ENCODE data around the gene SUV39H1. TPM values are rescaled to one million over a fixed set of nuclear protein-coding genes. Genes with fewer than 3 reads are reported as not detected.
A peak's percentile ranks its signal among the peaks of the same experiment; 100 is the strongest.
"Not testable (repeated sequence)": the region's sequence is repeated elsewhere in the genome, so short reads cannot be mapped to it uniquely, and the experiment has no call there.

Gene SUV39H1
- total RNA-seq, 2 experiments from 2014 or later, result 26.8 to 28.4 TPM

- H3K27ac Mint-ChIP-seq, result peak overlapping the region; percentile 92
- H3K4me3 Mint-ChIP-seq, result peak overlapping the region; percentile 88
- ATAC-seq, result peak; percentile 96
- ChIA-PET CTCF (no interaction called here), POLR2A (interaction anchor here (0.6 to 0.8 kb wide), 2 partner anchors 9 to 21 kb away, joined by 3 read pairs; partner anchors contain the start of gene SUV39H1)
- TF ChIP-seq, protein P1, sequence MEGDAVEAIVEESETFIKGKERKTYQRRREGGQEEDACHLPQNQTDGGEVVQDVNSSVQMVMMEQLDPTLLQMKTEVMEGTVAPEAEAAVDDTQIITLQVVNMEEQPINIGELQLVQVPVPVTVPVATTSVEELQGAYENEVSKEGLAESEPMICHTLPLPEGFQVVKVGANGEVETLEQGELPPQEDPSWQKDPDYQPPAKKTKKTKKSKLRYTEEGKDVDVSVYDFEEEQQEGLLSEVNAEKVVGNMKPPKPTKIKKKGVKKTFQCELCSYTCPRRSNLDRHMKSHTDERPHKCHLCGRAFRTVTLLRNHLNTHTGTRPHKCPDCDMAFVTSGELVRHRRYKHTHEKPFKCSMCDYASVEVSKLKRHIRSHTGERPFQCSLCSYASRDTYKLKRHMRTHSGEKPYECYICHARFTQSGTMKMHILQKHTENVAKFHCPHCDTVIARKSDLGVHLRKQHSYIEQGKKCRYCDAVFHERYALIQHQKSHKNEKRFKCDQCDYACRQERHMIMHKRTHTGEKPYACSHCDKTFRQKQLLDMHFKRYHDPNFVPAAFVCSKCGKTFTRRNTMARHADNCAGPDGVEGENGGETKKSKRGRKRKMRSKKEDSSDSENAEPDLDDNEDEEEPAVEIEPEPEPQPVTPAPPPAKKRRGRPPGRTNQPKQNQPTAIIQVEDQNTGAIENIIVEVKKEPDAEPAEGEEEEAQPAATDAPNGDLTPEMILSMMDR (IDR thresholded peaks at IDR 0.05), result no peak
- H3K27me3 Mint-ChIP-seq, result no peaks in the 10 kb centered on the region
- intact Hi-C loops (cut with micrococcal nuclease), result no loop called here
- H3K9me3 Mint-ChIP-seq, result no peaks in the 10 kb centered on the region
- no peaks in the 10 kb centered on the region for H3K36me3 Mint-ChIP-seq (ENCODE audit: low read depth)
- H3K4me1 Mint-ChIP-seq (ENCODE audit: low read depth), result peaks cover 28% of the 10 kb centered on the region
- DNase-seq, result peak; percentile 88
These were observed 20.2 kb upstream of the SUV39H1 start for GRCh38 chrX:48676106-48676892.

- H3K27ac Mint-ChIP-seq, result peak overlapping the region; percentile 86
- peaks cover 28% of the 10 kb centered on the region for H3K4me1 Mint-ChIP-seq (ENCODE audit: low read depth)
- POLR2A ChIA-PET, result interaction anchor here (0.6 kb wide), 1 partner anchor 25 kb away, joined by 3 read pairs; no protein-coding TSS in a partner anchor
- H3K9me3 Mint-ChIP-seq, result no peaks in the 10 kb centered on the region
- no peaks in the 10 kb centered on the region for H3K27me3 Mint-ChIP-seq
- H3K36me3 Mint-ChIP-seq (ENCODE audit: low read depth), result no peaks in the 10 kb centered on the region
- ATAC-seq (peak; percentile 5), DNase-seq (no peak)
- CTCF ChIA-PET, result no interaction called here
- peak overlapping the region; percentile 88 for H3K4me3 Mint-ChIP-seq
- TF ChIP-seq, protein P1 (IDR thresholded peaks at IDR 0.05), result no peak
- intact Hi-C loops (cut with micrococcal nuclease), result no loop called here
These were observed 19.7 kb upstream of the SUV39H1 start for GRCh38 chrX:48676893-48677270.

- ATAC-seq (no peak), DNase-seq (no peak)
- TF ChIP-seq, protein P1 (IDR thresholded peaks at IDR 0.05), result no peak
- Mint-ChIP-seq H3K27me3 (no peaks in the 10 kb centered on the region), H3K27ac (peak overlapping the region; percentile 86), H3K9me3 (no peaks in the 10 kb centered on the region), H3K4me1 (ENCODE audit: low read depth) (peaks cover 32% of the 10 kb centered on the region), H3K4me3 (peak overlapping the region; percentile 88), H3K36me3 (ENCODE audit: low read depth) (no peaks in the 10 kb centered on the region)
- ChIA-PET CTCF (no interaction called here), POLR2A (interaction anchor here (0.6 to 2.0 kb wide), 2 partner anchors 11 to 26 kb away, joined by 3 to 6 read pairs; no protein-coding TSS in a partner anchor)
- intact Hi-C loops (cut with micrococcal nuclease), result no loop called here
These were observed 19.0 kb upstream of the SUV39H1 start for GRCh38 chrX:48677516-48677915.

DNA sequence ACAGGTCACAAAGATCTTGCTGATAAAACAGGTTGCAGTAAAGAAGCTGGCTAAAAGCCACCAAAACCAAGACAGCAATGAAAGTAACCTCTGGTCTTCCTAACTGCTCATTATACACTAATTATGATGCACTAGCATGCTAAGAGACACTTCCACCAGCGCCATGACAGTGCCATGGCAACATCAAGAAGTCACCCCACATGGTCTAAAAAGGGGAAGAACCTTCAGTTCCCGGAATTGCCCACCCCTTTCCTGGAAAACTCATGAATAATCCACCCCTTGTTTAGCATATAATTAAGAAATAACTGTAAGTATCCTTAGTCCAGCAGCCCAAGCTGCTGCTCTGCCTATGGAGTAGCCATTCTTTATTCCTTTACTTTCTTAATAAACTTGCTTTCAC, 16.1 kb upstream of the SUV39H1 start:
- H3K9me3 Mint-ChIP-seq, H3K4me3 Mint-ChIP-seq, ATAC-seq, POLR2A ChIA-PET, H3K27me3 Mint-ChIP-seq, CTCF ChIA-PET: not testable (repeated sequence)
- peak; percentile 70 for DNase-seq
- peaks cover 17% of the 10 kb centered on the region for H3K36me3 Mint-ChIP-seq (ENCODE audit: low read depth)
- H3K4me1 Mint-ChIP-seq (ENCODE audit: low read depth), result peaks cover 42% of the 10 kb centered on the region
- peak overlapping the region; percentile 36 for H3K27ac Mint-ChIP-seq
- intact Hi-C loops (cut with micrococcal nuclease), result loop anchor here (5.0 kb wide), 1 partner anchor 57 kb away; no protein-coding TSS in a partner anchor

DNA sequence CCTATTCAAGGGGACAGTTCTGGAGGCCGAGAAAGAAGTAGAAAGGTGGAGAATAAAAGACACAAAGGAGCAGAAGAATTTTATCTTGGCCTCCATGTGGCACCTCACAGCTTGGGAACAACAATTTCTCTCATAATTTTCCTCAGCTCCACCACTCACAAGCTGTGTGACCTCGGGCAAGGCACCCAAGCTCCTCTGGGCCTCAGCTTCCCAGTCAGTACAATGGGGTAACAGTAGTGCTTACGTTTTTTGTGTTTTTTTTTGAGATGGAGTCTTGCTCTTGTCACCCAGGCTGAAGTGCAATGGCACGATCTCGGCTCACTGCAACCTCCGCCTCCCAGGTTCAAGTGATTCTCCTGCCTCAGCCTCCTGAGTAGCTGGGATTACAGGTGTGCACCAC, 15.6 kb upstream of the SUV39H1 start:
- POLR2A ChIA-PET, result interaction anchor here (1.3 kb wide), 1 partner anchor 16 kb away, joined by 5 read pairs; the partner anchor contains the start of gene SUV39H1
- H3K27me3 Mint-ChIP-seq, CTCF ChIA-PET, H3K4me3 Mint-ChIP-seq, H3K9me3 Mint-ChIP-seq, ATAC-seq, DNase-seq: not testable (repeated sequence)
- H3K4me1 Mint-ChIP-seq (ENCODE audit: low read depth), result peaks cover 45% of the 10 kb centered on the region
- peak overlapping the region; percentile 36 for H3K27ac Mint-ChIP-seq
- intact Hi-C loops (cut with micrococcal nuclease), result loop anchor here (5.0 kb wide), 1 partner anchor 56 kb away; no protein-coding TSS in a partner anchor
- H3K36me3 Mint-ChIP-seq (ENCODE audit: low read depth), result peaks cover 21% of the 10 kb centered on the region

All from activated CD8-positive, alpha-beta T cell treated with anti-CD3 and anti-CD28 coated beads for 36 hours (primary cell).